Parathyroid adenoma (tissue), 2 donors: ENCODE results near the gene TUFM.

ENCODE experiments used
- H2AFZ ChIP-seq: fragments of 300-600 bp; sonication (generic); one replicate; pipeline ENCODE4 v1.7.0; 2017; ENCODE audit warnings: antibody characterized with exemption, mild to moderate bottlenecking
- H3K27ac ChIP-seq: fragments of 300-600 bp; sonication (generic); one replicate; pipeline ENCODE4 v1.7.0; 2017
- H3K27me3 ChIP-seq: fragments of 300-600 bp; sonication (generic); one replicate; pipeline ENCODE4 v1.7.0; 2017; ENCODE audit warnings: low read length; ENCODE audit not compliant: control insufficient read depth, insufficient read depth
- H3K36me3 ChIP-seq: fragments of 300-600 bp; sonication (generic); one replicate; pipeline ENCODE4 v1.7.0; 2017; ENCODE audit warnings: low read length; ENCODE audit not compliant: control insufficient read depth, insufficient read depth
- H3K4me1 ChIP-seq: fragments of 300-600 bp; sonication (generic); one replicate; pipeline ENCODE4 v1.7.0; 2017; ENCODE audit warnings: control low read depth
- H3K4me2 ChIP-seq: fragments of 300-600 bp; sonication (generic); one replicate; pipeline ENCODE4 v1.7.0; 2017; ENCODE audit warnings: low read length
- H3K4me3 ChIP-seq: fragments of 300-600 bp; sonication (generic); one replicate; pipeline ENCODE4 v1.7.0; 2017; ENCODE audit warnings: low read depth, low read length
- H3K79me2 ChIP-seq: fragments of 300-600 bp; sonication (generic); one replicate; pipeline ENCODE4 v1.7.0; 2017; ENCODE audit warnings: control low read depth
- H3K9ac ChIP-seq: fragments of 300-600 bp; sonication (generic); one replicate; pipeline ENCODE4 v1.7.0; 2017; ENCODE audit warnings: mild to moderate bottlenecking
- H3K9me3 ChIP-seq: fragments of 300-600 bp; sonication (generic); one replicate; pipeline ENCODE4 v1.7.0; 2017; ENCODE audit warnings: low read length; ENCODE audit not compliant: control insufficient read depth
- TF ChIP-seq, protein P1 (sequence below): fragments of 300-600 bp; sonication (generic); IDR thresholded peaks from one replicate; pipeline ENCODE4 v1.7.0; 2017; ENCODE audit warnings: antibody characterized with exemption, mild to moderate bottlenecking
- donor health status: primary hyperparathyroidism.

TUFM gene

DNA sequence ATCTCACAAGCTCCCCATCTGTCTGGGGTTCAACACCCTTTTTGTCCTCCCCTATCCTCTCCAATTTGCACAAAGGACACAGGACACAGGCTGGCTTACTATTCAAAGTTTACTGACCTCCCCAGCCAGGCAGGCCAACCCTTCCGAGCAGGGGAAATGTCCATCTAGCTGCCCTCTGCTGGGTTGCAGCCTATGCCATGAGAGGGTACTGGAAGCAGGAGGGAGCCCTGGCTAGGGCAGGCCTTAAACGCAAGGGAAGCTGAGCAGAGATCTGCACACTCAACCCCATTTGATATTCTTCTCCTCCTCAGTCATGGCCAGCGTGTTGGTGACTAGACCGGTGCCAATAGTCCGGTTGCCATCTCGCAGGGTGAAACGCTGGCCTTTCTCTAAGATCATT, 3.5 kb downstream of the TUFM start:
- Histone ChIP-seq H3K27me3 (no peaks in the 10 kb centered on the region), H3K4me3 (no peak overlapping the region), H3K27ac (no peak overlapping the region), H3K79me2 (peaks cover 12% of the 10 kb centered on the region), H3K36me3 (no peaks in the 10 kb centered on the region), H3K9ac (no peak overlapping the region), H3K9me3 (no peaks in the 10 kb centered on the region), H2AFZ (no peak overlapping the region), H3K4me2 (no peak overlapping the region), H3K4me1 (peaks cover 12% of the 10 kb centered on the region)
- TF ChIP-seq, protein P1, sequence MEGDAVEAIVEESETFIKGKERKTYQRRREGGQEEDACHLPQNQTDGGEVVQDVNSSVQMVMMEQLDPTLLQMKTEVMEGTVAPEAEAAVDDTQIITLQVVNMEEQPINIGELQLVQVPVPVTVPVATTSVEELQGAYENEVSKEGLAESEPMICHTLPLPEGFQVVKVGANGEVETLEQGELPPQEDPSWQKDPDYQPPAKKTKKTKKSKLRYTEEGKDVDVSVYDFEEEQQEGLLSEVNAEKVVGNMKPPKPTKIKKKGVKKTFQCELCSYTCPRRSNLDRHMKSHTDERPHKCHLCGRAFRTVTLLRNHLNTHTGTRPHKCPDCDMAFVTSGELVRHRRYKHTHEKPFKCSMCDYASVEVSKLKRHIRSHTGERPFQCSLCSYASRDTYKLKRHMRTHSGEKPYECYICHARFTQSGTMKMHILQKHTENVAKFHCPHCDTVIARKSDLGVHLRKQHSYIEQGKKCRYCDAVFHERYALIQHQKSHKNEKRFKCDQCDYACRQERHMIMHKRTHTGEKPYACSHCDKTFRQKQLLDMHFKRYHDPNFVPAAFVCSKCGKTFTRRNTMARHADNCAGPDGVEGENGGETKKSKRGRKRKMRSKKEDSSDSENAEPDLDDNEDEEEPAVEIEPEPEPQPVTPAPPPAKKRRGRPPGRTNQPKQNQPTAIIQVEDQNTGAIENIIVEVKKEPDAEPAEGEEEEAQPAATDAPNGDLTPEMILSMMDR, result no peak

DNA sequence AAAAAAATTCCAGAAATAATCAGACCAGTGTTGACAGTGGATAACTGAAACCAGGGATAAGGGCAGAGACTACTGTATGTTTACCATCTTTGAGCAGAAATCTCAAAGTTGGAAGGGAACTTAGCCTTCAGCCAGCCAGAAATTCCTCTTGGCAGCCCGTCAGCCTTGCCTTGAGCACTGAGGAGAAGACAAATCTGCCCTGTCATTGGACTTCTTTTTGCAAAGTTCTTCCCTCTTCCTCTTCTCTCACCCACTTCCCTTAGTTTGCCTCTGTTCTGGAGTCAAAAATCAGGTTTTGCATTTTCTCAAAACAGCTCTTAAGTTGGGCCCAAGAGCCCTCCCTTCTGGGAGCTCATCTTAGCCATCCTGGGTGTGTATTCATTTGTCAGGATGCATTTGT, 6.2 kb downstream of the TUFM start:
- H3K36me3 ChIP-seq, result no peaks in the 10 kb centered on the region
- H3K4me2 ChIP-seq, result no peak overlapping the region
- H3K9me3 ChIP-seq, result no peaks in the 10 kb centered on the region
- H3K9ac ChIP-seq, result no peak overlapping the region
- no peak overlapping the region for H2AFZ ChIP-seq
- no peaks in the 10 kb centered on the region for H3K79me2 ChIP-seq
- no peak overlapping the region for H3K4me3 ChIP-seq
- TF ChIP-seq, protein P1, result no peak
- H3K27ac ChIP-seq, result no peak overlapping the region
- H3K27me3 ChIP-seq, result no peaks in the 10 kb centered on the region
- H3K4me1 ChIP-seq, result no peaks in the 10 kb centered on the region

DNA sequence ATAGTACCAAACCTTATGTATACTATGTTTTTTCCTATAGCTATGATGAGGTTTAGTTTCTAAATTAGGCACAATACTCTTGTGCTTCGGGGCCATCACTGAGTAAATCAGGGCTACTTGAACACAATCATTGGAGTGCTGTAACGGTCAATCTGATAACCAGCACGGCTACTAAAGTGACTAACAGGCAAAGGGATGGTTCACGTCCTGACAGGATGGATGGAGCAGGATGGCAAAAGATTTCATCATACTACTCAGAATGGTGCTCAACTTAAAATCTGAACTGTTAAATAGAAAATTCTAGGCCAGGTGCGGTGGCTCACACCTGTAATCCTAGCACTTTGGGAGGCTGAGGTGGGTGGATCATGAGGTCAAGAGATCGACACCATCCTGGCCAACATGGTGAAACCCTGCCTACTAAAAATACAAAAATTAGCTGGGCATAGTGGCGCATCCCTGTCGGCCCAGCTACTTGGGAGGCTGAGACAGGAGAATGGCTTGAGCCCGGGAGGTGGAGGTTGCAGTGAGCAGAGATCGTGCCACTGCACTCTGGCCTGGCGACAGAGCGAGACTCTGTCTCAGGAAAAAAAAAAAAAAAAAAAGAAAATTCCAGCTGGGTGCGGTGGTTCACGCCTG, 7.0 kb downstream of the TUFM start:
- no peaks in the 10 kb centered on the region for H3K4me1 ChIP-seq
- no peaks in the 10 kb centered on the region for H3K36me3 ChIP-seq
- no peak overlapping the region for H3K9ac ChIP-seq

DNA sequence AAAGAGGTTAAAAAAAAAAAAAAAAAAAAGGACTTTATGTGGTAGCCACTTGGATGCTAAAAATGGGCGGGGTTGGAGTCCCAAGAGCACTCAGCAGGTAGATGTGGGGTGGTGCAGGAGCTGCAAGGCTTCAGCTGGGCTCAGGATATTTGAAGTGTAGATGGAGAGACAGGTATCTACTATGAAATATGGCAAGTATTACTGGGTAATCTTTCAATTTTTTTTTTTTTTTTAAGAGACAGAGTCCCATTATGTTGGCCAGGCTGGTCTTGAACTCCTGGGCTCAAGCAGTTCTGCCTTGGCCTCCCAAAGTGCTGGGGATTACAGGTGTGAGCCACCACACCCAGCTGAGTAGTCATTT, 7.6 kb downstream of the TUFM start:
- Histone ChIP-seq H3K4me1 (no peaks in the 10 kb centered on the region), H3K4me3 (no peak overlapping the region), H2AFZ (no peak overlapping the region), H3K27me3 (no peaks in the 10 kb centered on the region), H3K27ac (no peak overlapping the region), H3K9ac (no peak overlapping the region), H3K9me3 (no peaks in the 10 kb centered on the region), H3K79me2 (no peaks in the 10 kb centered on the region), H3K36me3 (no peaks in the 10 kb centered on the region), H3K4me2 (no peak overlapping the region)
- TF ChIP-seq, protein P1, result no peak

More for the DNA sequence above, 7.0 kb downstream of the TUFM start:
- Histone ChIP-seq H2AFZ (no peak overlapping the region), H3K27ac (no peak overlapping the region), H3K27me3 (no peaks in the 10 kb centered on the region), H3K4me2 (no peak overlapping the region), H3K4me3 (no peak overlapping the region), H3K9me3 (no peaks in the 10 kb centered on the region), H3K79me2 (no peaks in the 10 kb centered on the region)
- TF ChIP-seq, protein P1, result no peak
